Esophagus (tissue), 2 donors: ENCODE results near the gene SLC5A9. TPM values are rescaled to one million over a fixed set of nuclear protein-coding genes. Genes with fewer than 3 reads are reported as not detected.

Experiments used
- H3K27ac ChIP-seq, 2 donors: one replicate each; pipeline ENCODE4 v1.5.1; 2013; ENCODE audit warnings: low read depth in 2 of 2, mild to moderate bottlenecking in 2 of 2, inconsistent platforms in 1 of 2, low read length in 1 of 2, moderate library complexity in 1 of 2
- H3K27me3 ChIP-seq, 2 donors: one replicate each; pipeline ENCODE4 v1.6.1; 2013; ENCODE audit warnings: low read length in 2 of 2, control low read depth in 1 of 2, mild to moderate bottlenecking in 1 of 2; ENCODE audit not compliant: insufficient read depth in 2 of 2, control insufficient read depth in 1 of 2
- H3K36me3 ChIP-seq, 2 donors: one replicate each; pipeline ENCODE4 v1.6.1; 2013; ENCODE audit warnings: low read length in 1 of 2; ENCODE audit not compliant: control insufficient read depth in 2 of 2, insufficient read depth in 2 of 2
- H3K4me1 ChIP-seq, 2 donors: one replicate each; pipeline ENCODE4 v1.6.1; 2013; ENCODE audit warnings: low read length in 1 of 2; ENCODE audit not compliant: control insufficient read depth in 2 of 2, insufficient read depth in 2 of 2
- H3K4me3 ChIP-seq, 2 donors: one replicate each; pipeline ENCODE4 v1.5.1; 2013; ENCODE audit warnings: low read length in 2 of 2, mild to moderate bottlenecking in 2 of 2, low read depth in 1 of 2, moderate library complexity in 1 of 2
- H3K9me3 ChIP-seq, 2 donors: one replicate each; pipeline ENCODE4 v1.6.1; 2013; ENCODE audit warnings: mild to moderate bottlenecking in 2 of 2, low read depth in 1 of 2, low read length in 1 of 2, moderate library complexity in 1 of 2; ENCODE audit not compliant: control insufficient read depth in 2 of 2, insufficient read depth in 1 of 2
- WGBS, 2 donors: extraction: QIAGEN DNeasy Blood & Tissue Kit; methylation state at CpG; one replicate each; pipeline ENCODE4 v1.1.7; 2013; 5-methylcytosine and 5-hydroxymethylcytosine counted together
- polyA plus RNA-seq, 2 donors: library from polyadenylated mRNA; stranded (reverse); fragments of 200-250 nt; gene quantifications; one replicate each; pipeline ENCODE4 v1.2.3, GENCODE V29; 2013
- donor health status: healthy with polysubstance abuse.
- donor health status: Bipolar disorder and iron deficiency.

The SLC5A9 gene
- polyA plus RNA-seq, 2 donors, result 0.07 to 0.24 TPM

DNA sequence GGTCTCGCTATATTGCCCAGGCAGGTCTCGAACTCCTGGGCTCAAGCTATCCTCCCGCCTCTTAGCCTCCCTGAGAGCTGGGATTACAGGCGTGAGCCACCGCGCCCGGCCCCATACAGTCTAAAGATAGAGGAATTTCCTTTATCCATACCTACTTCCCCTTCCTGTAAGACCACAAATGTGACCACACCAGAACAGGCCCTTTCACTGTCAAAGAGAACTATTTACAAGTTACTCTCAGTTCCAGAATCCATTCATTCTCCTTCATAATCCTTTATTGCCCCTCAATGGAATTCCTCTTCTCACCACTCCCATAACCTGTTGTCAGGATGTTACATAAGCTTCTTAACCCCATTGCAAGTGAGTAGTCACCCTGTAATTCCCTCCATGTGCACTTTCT lies 26.3 kb upstream of the SLC5A9 start:
- no peaks in the 10 kb centered on the region for H3K4me1 ChIP-seq
- H3K9me3 ChIP-seq, result no peaks in the 10 kb centered on the region
- no peak overlapping the region for H3K4me3 ChIP-seq
- H3K27me3 ChIP-seq, result no peaks in the 10 kb centered on the region
- 55 to 63% methylated on average over 5 to 6 of the region's 7 CpGs for WGBS, 2 donors
- H3K27ac ChIP-seq, result no peak overlapping the region
- H3K36me3 ChIP-seq, result no peaks in the 10 kb centered on the region

DNA sequence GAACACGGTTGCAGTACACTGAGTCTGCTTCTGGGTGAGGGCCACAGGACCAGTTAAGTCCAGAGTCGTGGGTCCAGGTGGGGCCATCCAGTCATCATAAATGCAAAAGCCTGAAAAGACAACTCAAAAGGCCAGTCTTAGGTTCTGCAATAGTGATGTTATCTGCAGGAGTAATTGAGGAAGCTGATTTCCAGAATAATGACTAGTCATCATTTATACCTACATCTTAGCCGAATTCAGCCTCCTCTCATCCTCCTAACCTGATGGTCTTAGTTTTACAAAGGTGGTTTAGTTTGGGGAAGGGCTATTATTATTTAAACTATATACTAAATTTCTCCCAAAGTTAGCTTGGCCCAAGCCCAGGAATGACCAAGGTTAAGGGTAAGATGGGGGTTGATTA lies 23.5 kb upstream of the SLC5A9 start:
- H3K4me1 ChIP-seq, result no peaks in the 10 kb centered on the region
- H3K4me3 ChIP-seq, result no peak overlapping the region
- WGBS, 2 donors, result 64 to 79% methylated on average over 3 of the region's 3 CpGs
- H3K27me3 ChIP-seq, result no peaks in the 10 kb centered on the region
- no peaks in the 10 kb centered on the region for H3K9me3 ChIP-seq
- H3K36me3 ChIP-seq, result no peaks in the 10 kb centered on the region
- H3K27ac ChIP-seq, result no peak overlapping the region

DNA sequence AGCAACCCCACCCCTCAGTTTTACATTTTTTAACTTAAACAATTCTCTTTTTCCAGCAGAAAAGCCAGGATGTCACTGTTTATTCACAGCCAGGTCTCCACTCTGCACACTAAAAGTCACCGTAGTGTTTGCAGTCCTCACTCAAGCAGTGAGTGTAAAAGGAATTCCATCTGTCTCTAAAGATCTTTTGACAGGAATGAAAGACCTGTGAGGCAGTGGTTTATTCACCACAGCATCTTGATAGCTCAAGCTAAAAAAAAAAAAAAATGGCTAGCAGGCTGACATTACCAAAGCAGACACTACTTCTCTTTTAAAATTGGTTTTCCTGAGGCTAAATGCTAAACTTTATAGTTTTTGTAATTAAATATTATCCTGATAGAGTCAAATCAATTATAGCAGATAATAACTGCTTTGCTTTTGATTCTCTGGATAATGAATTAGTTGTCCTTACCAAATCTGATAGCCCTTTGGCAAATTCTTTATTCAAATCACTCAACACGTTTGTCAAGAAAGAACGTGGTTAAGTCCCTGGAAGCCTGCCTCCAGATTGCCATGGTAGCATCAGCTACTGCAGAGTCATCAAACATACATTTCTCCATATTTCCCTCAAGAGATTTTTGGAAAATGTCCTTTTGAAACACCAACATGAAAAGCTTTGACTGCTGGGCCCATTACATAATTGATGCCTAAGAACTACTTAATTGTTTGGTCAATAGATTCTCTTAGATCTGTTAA lies 22.2 kb upstream of the SLC5A9 start:
- Histone ChIP-seq H3K9me3 (no peaks in the 10 kb centered on the region), H3K27ac (no peak overlapping the region), H3K27me3 (no peaks in the 10 kb centered on the region), H3K4me3 (no peak overlapping the region), H3K4me1 (no peaks in the 10 kb centered on the region), H3K36me3 (no peaks in the 10 kb centered on the region)
- WGBS, 2 donors, result 32 to 43% methylated on average over 3 of the region's 3 CpGs

DNA sequence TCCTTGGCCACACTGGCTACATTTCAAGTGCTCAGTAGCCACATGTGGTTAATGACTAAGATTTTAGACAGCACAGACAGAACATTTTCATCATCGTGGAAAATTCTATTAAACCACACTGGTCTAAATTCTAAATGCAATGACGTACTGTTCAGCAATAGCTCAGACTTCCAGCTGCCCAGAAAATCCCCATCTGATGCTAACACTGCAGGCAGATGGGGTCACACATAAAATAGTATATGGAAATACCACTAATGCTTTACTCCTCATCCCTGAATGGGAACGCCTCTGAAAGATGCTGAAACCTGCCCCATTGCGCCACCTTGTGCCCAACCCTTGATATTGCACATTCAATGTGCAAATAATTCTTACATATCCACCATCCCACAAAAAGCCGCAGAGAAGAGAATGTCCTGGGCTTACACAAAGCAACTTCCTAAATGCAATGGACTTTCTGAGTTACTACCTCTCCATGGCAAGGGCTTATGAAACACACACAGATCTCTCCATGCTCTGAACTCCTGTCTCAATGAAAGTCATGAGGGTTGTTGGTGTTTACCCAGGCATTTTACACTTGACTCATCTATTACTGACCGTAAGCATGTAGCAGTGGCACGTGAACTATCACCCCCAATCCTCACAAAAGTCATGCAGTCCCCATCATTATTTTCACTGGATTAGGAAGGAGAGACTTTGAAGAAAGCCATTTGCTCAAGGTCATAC lies 20.3 kb upstream of the SLC5A9 start:
- H3K4me1 ChIP-seq, result peaks cover 0 to 2% of the 10 kb centered on the region in 2 donors
- no peaks in the 10 kb centered on the region for H3K27me3 ChIP-seq
- H3K36me3 ChIP-seq, result no peaks in the 10 kb centered on the region
- H3K4me3 ChIP-seq, result no peak overlapping the region
- 9 to 13% methylated on average over 7 of the region's 7 CpGs for WGBS, 2 donors
- H3K9me3 ChIP-seq, result no peaks in the 10 kb centered on the region
- H3K27ac ChIP-seq, result no peak overlapping the region

DNA sequence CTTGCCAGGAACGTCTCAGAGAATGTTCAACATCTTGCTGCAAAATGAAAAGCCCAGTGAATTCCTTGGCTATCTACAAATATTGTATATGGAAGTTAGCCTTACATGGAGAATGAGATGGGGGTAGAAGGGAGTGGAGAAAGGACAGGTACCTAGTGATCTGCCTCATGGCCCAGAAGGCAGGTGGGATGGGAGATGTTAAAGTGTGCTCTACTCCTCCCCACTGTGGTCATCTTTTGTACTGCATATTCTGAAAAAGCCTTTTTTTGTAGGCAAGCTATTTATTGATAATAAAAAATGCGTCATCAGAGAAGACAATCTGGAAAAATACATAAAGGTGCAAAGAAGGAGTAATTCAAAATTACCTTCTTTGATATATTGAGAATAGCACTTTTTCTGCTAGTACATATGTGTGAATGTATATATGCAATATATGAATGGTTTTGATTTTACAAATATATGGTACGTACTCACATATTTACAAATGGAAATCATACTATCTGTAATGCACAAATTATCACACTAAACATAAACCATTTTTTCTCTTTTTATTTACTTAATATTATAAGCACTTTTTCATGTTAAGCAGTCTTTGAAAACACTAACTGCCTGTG lies 19.1 kb upstream of the SLC5A9 start:
- WGBS, 2 donors, result 69 to 72% methylated on average over 3 of the region's 3 CpGs
- no peaks in the 10 kb centered on the region for H3K36me3 ChIP-seq
- no peaks in the 10 kb centered on the region for H3K9me3 ChIP-seq
- H3K4me3 ChIP-seq, result no peak overlapping the region
- no peaks in the 10 kb centered on the region for H3K27me3 ChIP-seq
- no peak overlapping the region for H3K27ac ChIP-seq
- peaks cover 0 to 9% of the 10 kb centered on the region in 2 donors for H3K4me1 ChIP-seq

DNA sequence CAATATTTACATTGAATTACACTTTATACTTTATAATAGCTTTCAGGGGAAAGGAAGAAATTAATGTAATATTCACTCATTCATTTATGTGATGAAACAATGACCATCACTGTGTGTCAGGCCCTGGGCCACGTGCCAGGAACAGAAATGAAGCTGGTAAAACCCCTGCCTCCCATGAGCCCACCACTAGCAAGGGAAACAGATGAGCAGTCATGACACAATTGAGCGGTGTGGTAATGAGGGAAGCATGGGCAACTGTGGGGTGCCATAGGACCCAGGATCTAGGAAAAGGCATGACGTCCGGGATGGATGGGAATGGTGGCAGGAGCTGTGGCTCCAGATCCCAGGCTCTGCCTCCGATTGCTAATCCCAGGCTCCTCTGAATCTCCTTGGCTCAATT lies 17.0 kb upstream of the SLC5A9 start:
- Histone ChIP-seq H3K4me1 (peaks cover 0 to 9% of the 10 kb centered on the region in 2 donors), H3K9me3 (no peaks in the 10 kb centered on the region), H3K27me3 (no peaks in the 10 kb centered on the region), H3K36me3 (no peaks in the 10 kb centered on the region), H3K27ac (no peak overlapping the region), H3K4me3 (no peak overlapping the region)
- WGBS, 2 donors, result 82 to 85% methylated on average over 5 of the region's 5 CpGs

DNA sequence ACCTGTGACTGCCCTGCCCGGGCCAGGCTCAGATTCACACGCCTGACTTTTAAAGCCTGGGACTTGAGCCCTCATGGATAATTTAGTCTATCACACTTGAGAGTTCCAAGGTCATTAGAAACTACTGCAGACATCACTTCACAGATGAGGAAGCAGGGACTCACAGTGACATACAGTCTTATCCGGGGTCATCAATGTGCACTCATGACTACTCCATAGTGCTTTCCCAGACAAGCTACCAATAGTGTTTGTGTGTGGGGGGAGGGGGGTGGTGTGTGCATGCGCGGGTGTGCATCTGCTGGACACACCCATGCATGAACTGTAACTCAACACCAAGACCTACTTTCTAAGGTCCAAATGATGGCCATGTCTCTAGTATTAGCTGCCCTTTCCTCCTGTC lies 16.1 kb upstream of the SLC5A9 start:
- H3K9me3 ChIP-seq, result no peaks in the 10 kb centered on the region
- no peak overlapping the region for H3K27ac ChIP-seq
- no peaks in the 10 kb centered on the region for H3K36me3 ChIP-seq
- H3K4me3 ChIP-seq, result no peak overlapping the region
- peaks cover 0 to 9% of the 10 kb centered on the region in 2 donors for H3K4me1 ChIP-seq
- no peaks in the 10 kb centered on the region for H3K27me3 ChIP-seq
- WGBS, 2 donors, result 59 to 72% methylated on average over 5 of the region's 5 CpGs

DNA sequence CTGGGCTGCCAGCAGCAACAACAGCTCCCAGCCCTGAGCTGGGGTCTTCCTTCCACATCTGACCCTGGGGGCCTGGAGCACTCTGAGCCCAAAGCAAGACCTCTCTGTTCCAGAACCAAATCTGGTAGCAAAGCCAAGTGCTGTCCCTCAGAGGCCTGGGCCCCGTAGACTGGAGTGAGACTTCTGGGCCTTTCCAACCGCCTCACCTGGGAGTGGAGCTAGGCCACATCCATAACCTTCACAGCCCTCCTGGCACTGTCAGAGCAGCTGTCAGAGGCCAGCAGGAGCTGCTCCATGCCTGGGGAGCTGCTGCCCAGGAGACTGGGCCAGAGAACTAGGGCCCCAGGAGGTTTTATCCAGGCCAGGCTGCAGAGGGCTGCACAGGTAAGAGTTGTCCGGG lies 15.4 kb upstream of the SLC5A9 start:
- Histone ChIP-seq H3K4me3 (no peak overlapping the region), H3K4me1 (peaks cover 0 to 9% of the 10 kb centered on the region in 2 donors), H3K27me3 (no peaks in the 10 kb centered on the region), H3K9me3 (no peaks in the 10 kb centered on the region), H3K27ac (no peak overlapping the region), H3K36me3 (no peaks in the 10 kb centered on the region)
- 36 to 68% methylated on average over 3 of the region's 3 CpGs for WGBS, 2 donors

DNA sequence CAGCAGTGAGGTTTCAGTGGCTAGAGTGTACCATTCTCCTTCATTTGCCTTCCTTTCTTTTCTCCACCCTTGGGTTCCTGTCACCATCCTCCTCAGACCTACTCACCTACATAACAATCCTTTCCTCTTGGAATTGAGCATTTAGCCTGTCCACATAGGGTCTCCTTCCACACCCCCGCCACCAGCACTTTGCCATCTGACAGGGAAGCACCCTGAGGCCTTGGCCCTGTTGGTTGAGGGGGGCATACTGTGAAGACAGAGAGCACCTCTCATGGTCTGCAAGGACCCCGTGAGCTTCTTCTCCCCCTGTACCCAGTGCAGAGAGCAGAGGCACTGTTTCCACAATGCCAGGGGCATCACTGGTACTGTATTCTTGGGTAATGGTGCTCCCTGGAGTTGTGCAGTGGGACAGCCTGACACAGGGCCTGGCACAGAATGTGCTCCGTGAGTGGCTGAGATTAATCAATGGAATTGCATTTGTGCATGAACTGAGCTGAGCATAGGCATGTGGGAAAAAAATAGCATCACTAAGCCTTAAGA lies 14.9 kb upstream of the SLC5A9 start:
- H3K9me3 ChIP-seq, result no peaks in the 10 kb centered on the region
- no peaks in the 10 kb centered on the region for H3K36me3 ChIP-seq
- 92 to 93% methylated on average over 3 of the region's 3 CpGs for WGBS, 2 donors
- H3K27ac ChIP-seq, result no peak overlapping the region
- no peaks in the 10 kb centered on the region for H3K27me3 ChIP-seq
- no peak overlapping the region for H3K4me3 ChIP-seq
- peaks cover 0 to 9% of the 10 kb centered on the region in 2 donors for H3K4me1 ChIP-seq
